Spleen (tissue), 11 donors: ENCODE measurements around the gene LGALS12. TPM values are rescaled to one million over a fixed set of nuclear protein-coding genes. Genes with fewer than 3 reads are reported as not detected.
"Not testable (repeated sequence)": the region's sequence is repeated elsewhere in the genome, so short reads cannot be mapped to it uniquely, and the experiment has no call there.

ENCODE experiments used
- DNase-seq: peaks from one replicate; pipeline ENCODE4 v3.0.0-alpha.2; 2020
- H3K27ac ChIP-seq, 8 donors: fragments of 200-600 bp; sonication (generic) in 7 of 8; 1 replicate in 4 of 8; 2 replicates in 4 of 8; pipeline versions ENCODE4 v1.5.0 to v1.8.0; 2016 to 2021; ENCODE audit warnings: inconsistent platforms in 4 of 8, mild to moderate bottlenecking in 4 of 8, moderate library complexity in 1 of 8
- H3K27me3 ChIP-seq, 7 donors: fragments of 200-600 bp; sonication (generic) in 6 of 7; replicated peaks in 1 of 7; 1 replicate in 4 of 7; 2 replicates in 3 of 7; pipeline versions ENCODE4 v1.5.0 to v1.8.0; 2016 to 2021; ENCODE audit warnings: inconsistent platforms in 3 of 7, mild to moderate bottlenecking in 1 of 7
- H3K36me3 ChIP-seq, 6 donors: fragments of 200-600 bp; sonication (generic) in 5 of 6; 1 replicate in 4 of 6; 2 replicates in 2 of 6; pipeline versions ENCODE4 v1.5.0 to v1.8.0; 2016 to 2021; ENCODE audit warnings: inconsistent platforms in 2 of 6
- H3K4me1 ChIP-seq, 6 donors: fragments of 200-600 bp; sonication (generic) in 5 of 6; 1 replicate in 3 of 6; 2 replicates in 3 of 6; pipeline versions ENCODE4 v1.5.0 to v1.8.0; 2016 to 2021; ENCODE audit warnings: inconsistent platforms in 3 of 6
- H3K4me3 ChIP-seq, 8 donors: fragments of 200-600 bp; sonication (generic) in 7 of 8; 1 replicate in 4 of 8; 2 replicates in 4 of 8; pipeline versions ENCODE4 v1.5.0 to v1.8.0; 2016 to 2021; ENCODE audit warnings: inconsistent platforms in 4 of 8, mild to moderate bottlenecking in 4 of 8, moderate library complexity in 2 of 8
- H3K9me3 ChIP-seq, 8 donors: fragments of 200-600 bp; sonication (generic) in 7 of 8; 1 replicate in 4 of 8; 2 replicates in 4 of 8; pipeline versions ENCODE4 v1.5.0 to v1.8.0; 2016 to 2021; ENCODE audit warnings: inconsistent platforms in 4 of 8
- POLR2A ChIP-seq, 3 donors: fragments of 450-650 bp; IDR thresholded peaks; one replicate each; pipeline ENCODE4 v1.5.1; 2017; ENCODE audit warnings: antibody characterized with exemption in 3 of 3, mild to moderate bottlenecking in 1 of 3
- POLR2AphosphoS5 ChIP-seq, 3 donors: sonication (generic); formaldehyde crosslinking; IDR thresholded peaks; one replicate each; pipeline ENCODE4 v1.5.1; 2017; ENCODE audit warnings: antibody characterized with exemption in 3 of 3
- WGBS, 5 donors: extraction: QIAGEN DNeasy Blood & Tissue Kit in 3 of 5; methylation state at CpG; one replicate each; pipeline versions ENCODE4 v1.1.5 to v1.1.7; 2013 to 2018; 5-methylcytosine and 5-hydroxymethylcytosine counted together
- intact Hi-C: fragments of 100-400 bp; cut with DNase I; formaldehyde crosslinking; loops from one replicate; pipeline ENCODE4 v1.15.0; 2023; ENCODE audit warnings: low total_unique reads
- polyA plus RNA-seq, 3 donors: library from polyadenylated mRNA; stranded (reverse); fragments of 200-250 nt; gene quantifications; one replicate each; pipeline ENCODE4 v1.2.1, GENCODE V29; 2013
- total RNA-seq, 7 donors: library from RNA; depleted of rRNA in 3 of 7; stranded (reverse); fragments of >200 nt in 3 of 7; fragmentation: NEBNext Ultra II Directional in 4 of 7; extraction: Animal tissue kit (Norgen Biotek cat#: 25700) in 4 of 7; gene quantifications; one replicate each; pipeline versions ENCODE4 v1.1.0 to v1.2.1, GENCODE V29; 2016 to 2021
- TF ChIP-seq, protein P1 (sequence below), 11 experiments: fragments of 200-600 bp in 7 of 11; fragments of 450-650 bp in 4 of 11; sonication (generic) in 4 of 11; IDR thresholded peaks in 8 of 11; conservative IDR thresholded peaks in 3 of 11; 1 replicate in 7 of 11; 2 replicates in 4 of 11; pipeline versions ENCODE4 v1.4.0 to v1.8.0; 2016 to 2021; ENCODE audit warnings: antibody characterized with exemption in 11 of 11, inconsistent platforms in 4 of 11, mild to moderate bottlenecking in 1 of 11
- donor health status: healthy with polysubstance abuse.
- donor health status: DM: no; HTN: no; CAD: no; lungs with moderate emphysema.
- donor health status: DM: no; HTN: no; CAD: no.
- donor health status: Bipolar disorder and iron deficiency.
- donor health status: healthy.
- donor health status: DM: no; HTN: no; CAD: no.
- donor health status: DM: yes; HTN: yes; CAD: no.

Gene LGALS12
- total and polyA plus RNA-seq, 10 donors, result 0.24 to 3.5 (median 0.95) TPM; not detected in 1

DNA sequence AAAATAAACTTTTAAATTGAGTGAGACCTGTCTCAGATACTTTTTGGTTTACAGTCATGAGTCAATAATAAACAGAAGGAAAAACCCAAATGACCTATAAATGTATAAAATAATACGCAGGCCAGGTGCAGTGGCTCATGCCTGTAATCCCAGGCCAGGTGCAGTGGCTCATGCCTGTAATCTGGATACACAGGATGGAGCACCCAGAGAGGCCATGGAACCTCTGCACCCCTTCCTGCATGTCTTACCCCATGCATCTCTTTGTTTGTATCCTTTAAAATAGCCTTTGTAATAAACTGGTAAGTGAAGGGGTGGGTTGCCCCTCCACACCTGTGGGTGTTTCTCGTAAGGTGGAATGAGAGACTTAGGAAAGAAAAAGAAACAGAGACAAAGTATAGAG is 21.8 kb downstream of the LGALS12 start:
- no peak for DNase-seq
- Histone ChIP-seq H3K4me1 (peaks cover 8 to 35% (median 16%) of the 10 kb centered on the region in 6 donors), H3K27me3 (no peaks in the 10 kb centered on the region), H3K4me3 (no peak overlapping the region), H3K27ac (no peak overlapping the region), H3K36me3 (no peaks in the 10 kb centered on the region), H3K9me3 (peaks cover 0 to 11% (median 3%) of the 10 kb centered on the region in 8 donors)
- intact Hi-C loops, result no loop called here
- TF ChIP-seq, protein P1, sequence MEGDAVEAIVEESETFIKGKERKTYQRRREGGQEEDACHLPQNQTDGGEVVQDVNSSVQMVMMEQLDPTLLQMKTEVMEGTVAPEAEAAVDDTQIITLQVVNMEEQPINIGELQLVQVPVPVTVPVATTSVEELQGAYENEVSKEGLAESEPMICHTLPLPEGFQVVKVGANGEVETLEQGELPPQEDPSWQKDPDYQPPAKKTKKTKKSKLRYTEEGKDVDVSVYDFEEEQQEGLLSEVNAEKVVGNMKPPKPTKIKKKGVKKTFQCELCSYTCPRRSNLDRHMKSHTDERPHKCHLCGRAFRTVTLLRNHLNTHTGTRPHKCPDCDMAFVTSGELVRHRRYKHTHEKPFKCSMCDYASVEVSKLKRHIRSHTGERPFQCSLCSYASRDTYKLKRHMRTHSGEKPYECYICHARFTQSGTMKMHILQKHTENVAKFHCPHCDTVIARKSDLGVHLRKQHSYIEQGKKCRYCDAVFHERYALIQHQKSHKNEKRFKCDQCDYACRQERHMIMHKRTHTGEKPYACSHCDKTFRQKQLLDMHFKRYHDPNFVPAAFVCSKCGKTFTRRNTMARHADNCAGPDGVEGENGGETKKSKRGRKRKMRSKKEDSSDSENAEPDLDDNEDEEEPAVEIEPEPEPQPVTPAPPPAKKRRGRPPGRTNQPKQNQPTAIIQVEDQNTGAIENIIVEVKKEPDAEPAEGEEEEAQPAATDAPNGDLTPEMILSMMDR (IDR thresholded peaks at IDR 0.05 in 8 of 11, conservative IDR thresholded peaks at IDR 0.05 in 3 of 11), result no peak
- 73 to 90% (median 84%) methylated on average over 2 of the region's 2 CpGs for WGBS, 5 donors

DNA sequence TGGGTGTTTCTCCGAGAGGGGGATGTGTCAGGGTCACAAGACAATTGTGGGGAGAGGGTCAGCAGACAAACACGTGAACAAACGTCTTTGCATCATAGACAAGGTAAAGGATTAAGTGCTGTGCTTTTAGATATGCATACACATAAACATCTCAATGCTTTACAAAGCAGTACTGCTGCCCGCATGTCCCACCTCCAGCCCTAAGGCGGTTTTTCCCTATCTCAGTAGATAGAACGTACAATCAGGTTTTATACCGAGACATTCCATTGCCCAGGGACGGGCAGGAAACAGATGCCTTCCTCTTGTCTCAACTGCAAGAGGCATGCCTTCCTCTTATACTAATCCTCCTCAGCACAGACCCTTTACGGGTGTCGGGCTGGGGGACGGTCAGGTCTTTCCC is 22.3 kb downstream of the LGALS12 start:
- 14 to 36% (median 23%) methylated on average over 6 to 8 of the region's 11 CpGs for WGBS, 5 donors
- H3K36me3 ChIP-seq, intact Hi-C loops, H3K9me3 ChIP-seq, DNase-seq, H3K4me3 ChIP-seq, H3K27ac ChIP-seq, H3K27me3 ChIP-seq: not testable (repeated sequence)
- H3K4me1 ChIP-seq, result peaks cover 8 to 40% (median 20%) of the 10 kb centered on the region in 6 donors

DNA sequence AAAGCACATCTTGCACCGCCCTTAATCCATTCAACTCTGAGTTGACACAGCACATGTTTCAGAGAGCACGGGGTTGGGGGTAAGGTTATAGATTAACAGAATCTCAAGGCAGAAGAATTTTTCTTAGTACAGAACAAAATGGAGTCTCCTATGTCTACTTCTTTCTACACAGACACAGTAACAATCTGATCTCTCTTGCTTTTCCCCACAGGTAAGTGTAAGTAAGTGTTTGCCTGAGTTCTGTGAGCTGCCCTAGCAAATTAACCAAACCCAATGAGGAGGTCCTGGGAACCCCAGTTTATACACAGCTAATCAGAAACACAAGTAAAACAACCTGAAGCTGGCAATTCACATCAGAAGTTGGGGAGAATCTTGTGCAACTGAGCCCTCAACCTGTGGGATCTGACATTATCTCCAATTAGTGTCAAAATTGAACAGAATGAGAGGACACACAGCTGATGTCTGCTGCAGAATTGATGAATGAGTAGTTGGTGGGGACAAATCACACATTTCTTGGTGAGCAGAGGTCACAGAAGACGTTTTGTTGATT is 22.9 kb downstream of the LGALS12 start:
- H3K4me1 ChIP-seq, result peaks cover 8 to 46% (median 25%) of the 10 kb centered on the region in 6 donors
- H3K27me3 ChIP-seq, H3K9me3 ChIP-seq, DNase-seq, H3K27ac ChIP-seq, intact Hi-C loops, H3K4me3 ChIP-seq, H3K36me3 ChIP-seq: not testable (repeated sequence)
- 73 to 87% (median 81%) methylated on average over 1 of the region's 3 CpGs for WGBS, 5 donors

DNA sequence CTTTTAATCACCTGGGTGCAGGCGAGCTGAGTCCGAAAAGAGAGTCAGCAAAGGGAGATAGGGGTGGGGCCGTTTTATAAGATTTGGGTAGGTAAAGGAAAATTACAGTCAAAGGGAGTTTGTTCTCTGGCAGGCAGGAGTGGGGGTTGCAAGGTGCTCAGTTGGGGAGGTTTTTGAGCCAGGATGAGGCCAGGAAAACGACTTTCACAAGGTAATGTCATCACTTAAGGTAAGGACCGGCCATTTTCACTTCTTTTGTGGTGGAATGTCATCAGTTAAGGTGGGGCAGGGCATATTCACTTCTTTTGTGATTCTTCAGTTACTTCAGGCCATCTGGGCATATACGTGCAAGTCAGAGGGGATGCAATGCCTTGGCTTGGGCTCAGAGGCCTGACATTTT is 23.5 kb downstream of the LGALS12 start:
- H3K4me3 ChIP-seq, H3K36me3 ChIP-seq, DNase-seq, intact Hi-C loops, H3K9me3 ChIP-seq, H3K27ac ChIP-seq, H3K27me3 ChIP-seq: not testable (repeated sequence)
- peaks cover 8 to 52% (median 28%) of the 10 kb centered on the region in 6 donors for H3K4me1 ChIP-seq
- 76 to 94% (median 82%) methylated on average over 6 of the region's 6 CpGs for WGBS, 5 donors

DNA sequence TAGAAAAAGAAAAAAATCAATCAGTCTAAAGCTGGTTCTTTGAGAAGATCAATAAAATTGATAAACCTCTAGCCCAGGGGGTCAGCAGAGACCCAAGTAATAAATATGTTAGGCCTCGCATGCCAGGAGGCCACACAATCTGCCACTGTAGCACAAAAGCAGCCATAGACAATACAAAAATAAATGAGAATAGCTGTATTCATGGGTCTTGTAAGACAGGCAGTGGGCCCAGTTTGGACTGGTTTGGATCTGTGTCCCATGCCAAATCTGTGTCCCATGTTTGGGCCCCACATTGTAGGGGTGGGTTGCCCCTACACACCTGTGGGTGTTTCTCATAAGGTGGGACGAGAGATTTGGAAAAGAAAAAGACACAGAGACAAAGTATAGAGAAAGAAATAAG is 24.1 kb downstream of the LGALS12 start:
- no peaks in the 10 kb centered on the region for H3K36me3 ChIP-seq
- TF ChIP-seq, protein P1 (IDR thresholded peaks at IDR 0.05 in 8 of 11, conservative IDR thresholded peaks at IDR 0.05 in 3 of 11), result no peak
- no peak for TF ChIP-seq POLR2AphosphoS5 (IDR thresholded peaks at IDR 0.05)
- no peak for TF ChIP-seq POLR2A (IDR thresholded peaks at IDR 0.05)
- no peaks in the 10 kb centered on the region for H3K27me3 ChIP-seq
- H3K4me3 ChIP-seq, result no peak overlapping the region
- 93 to 99% (median 94%) methylated on average over 2 of the region's 2 CpGs for WGBS, 5 donors
- intact Hi-C loops, result no loop called here
- no peaks in the 10 kb centered on the region for H3K9me3 ChIP-seq
- peaks cover 8 to 59% (median 33%) of the 10 kb centered on the region in 6 donors for H3K4me1 ChIP-seq
- no peak overlapping the region for H3K27ac ChIP-seq
- no peak for DNase-seq
